Measurements from ENCODE around the gene PGBD5.

Gene PGBD5

DNA sequence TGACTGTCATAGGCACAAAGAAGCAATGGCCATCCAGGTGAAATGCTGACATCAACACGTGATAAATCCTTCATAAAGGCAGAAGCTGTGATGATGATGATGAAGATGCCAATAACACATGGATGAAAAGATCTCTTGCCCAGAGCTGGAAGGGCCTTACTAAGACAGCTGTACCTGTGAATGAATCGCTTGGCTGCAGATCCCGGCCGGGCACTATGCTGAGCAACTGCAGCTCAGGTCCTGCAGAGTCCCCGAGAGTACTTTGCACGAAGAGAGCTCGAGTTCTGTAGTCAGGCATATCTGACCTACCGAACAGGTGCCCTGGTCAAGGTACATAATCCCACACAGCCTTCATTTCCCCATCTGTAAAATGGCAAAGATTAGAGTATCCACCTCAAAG, 48.8 kb downstream of the PGBD5 start:
- no peak for DNase-seq (ENCODE audit: low read depth)
- no peak for TF ChIP-seq CTCF (conservative IDR thresholded peaks at IDR 0.05; ENCODE audit: low read depth, low read length)
- no peak overlapping the region for H3K4me3 ChIP-seq (ENCODE audit: low read length)

GRCh38 chr1:230376296-230376695, 49.8 kb downstream of the PGBD5 start:
- H3K4me3 ChIP-seq (ENCODE audit: low read length): no peak overlapping the region
- TF ChIP-seq CTCF (conservative IDR thresholded peaks at IDR 0.05; ENCODE audit: low read depth, low read length): no peak
- DNase-seq (ENCODE audit: low read depth): no peak

GRCh38 chr1:230375780-230376179, 50.4 kb downstream of the PGBD5 start:
- TF ChIP-seq CTCF (conservative IDR thresholded peaks at IDR 0.05; ENCODE audit: low read depth, low read length): no peak
- DNase-seq (ENCODE audit: low read depth): no peak

GRCh38 chr1:230375147-230375546, 51.0 kb downstream of the PGBD5 start:
- TF ChIP-seq CTCF (conservative IDR thresholded peaks at IDR 0.05; ENCODE audit: low read depth, low read length): no peak
- H3K4me3 ChIP-seq (ENCODE audit: low read length): no peak overlapping the region
- DNase-seq (ENCODE audit: low read depth): no peak

More at GRCh38 chr1:230375780-230376179, 50.4 kb downstream of the PGBD5 start:
- H3K4me3 ChIP-seq (ENCODE audit: low read length): no peak overlapping the region

GRCh38 chr1:230371923-230372703, 54.0 kb downstream of the PGBD5 start:
- no peak for TF ChIP-seq CTCF (conservative IDR thresholded peaks at IDR 0.05; ENCODE audit: low read depth, low read length)
- no peak overlapping the region for H3K4me3 ChIP-seq (ENCODE audit: low read length)
- no peak for DNase-seq (ENCODE audit: low read depth)

GRCh38 chr1:230370109-230370508, 56.0 kb downstream of the PGBD5 start:
- DNase-seq (ENCODE audit: low read depth): no peak
- H3K4me3 ChIP-seq (ENCODE audit: low read length): no peak overlapping the region
- TF ChIP-seq CTCF (conservative IDR thresholded peaks at IDR 0.05; ENCODE audit: low read depth, low read length): no peak

GRCh38 chr1:230368871-230369270, 57.3 kb downstream of the PGBD5 start:
- no peak for TF ChIP-seq CTCF (conservative IDR thresholded peaks at IDR 0.05; ENCODE audit: low read depth, low read length)
- no peak overlapping the region for H3K4me3 ChIP-seq (ENCODE audit: low read length)
- DNase-seq (ENCODE audit: low read depth): no peak

Data from retinal pigment epithelial cell (primary cell).